C4-2B (cell line): ENCODE data around the gene LRRC46.

ENCODE experiments used
- H3K27ac ChIP-seq: fragments of 450-650 bp; 2 replicates; pipeline ENCODE4 v1.5.1; 2017
- CTCF ChIP-seq: fragments of 450-650 bp; conservative IDR thresholded peaks from 2 replicates; pipeline ENCODE4 v1.5.1; 2017; ENCODE audit warnings: mild to moderate bottlenecking
- ZFX ChIP-seq: fragments of 450-650 bp; IDR thresholded peaks from 2 replicates; pipeline ENCODE4 v1.6.1; 2017

Gene LRRC46

GRCh38 chr17:47810200-47810821, 21.2 kb upstream of the LRRC46 start:
- peak overlapping the region; percentile 50 for H3K27ac ChIP-seq

GRCh38 chr17:47810901-47811635, 20.4 kb upstream of the LRRC46 start:
- TF ChIP-seq ZFX (no peak), CTCF (no peak)
- H3K27ac ChIP-seq: peak overlapping the region; percentile 50

More at GRCh38 chr17:47810200-47810821, 21.2 kb upstream of the LRRC46 start:
- TF ChIP-seq ZFX (no peak), CTCF (no peak)

- no peak for TF ChIP-seq CTCF
- TF ChIP-seq ZFX: no peak
- peak overlapping the region; percentile 50; the same call in 1 of the 2 replicates for H3K27ac ChIP-seq
Observed at GRCh38 chr17:47811709-47812108, 19.8 kb upstream of the LRRC46 start.

- no peak overlapping the region for H3K27ac ChIP-seq
- no peak for TF ChIP-seq ZFX
- no peak for TF ChIP-seq CTCF
Observed at GRCh38 chr17:47812146-47812920, 19.1 kb upstream of the LRRC46 start.

GRCh38 chr17:47813077-47813476, 18.4 kb upstream of the LRRC46 start:
- TF ChIP-seq CTCF: no peak
- no peak for TF ChIP-seq ZFX
- no peak overlapping the region for H3K27ac ChIP-seq

GRCh38 chr17:47813512-47814031, 17.9 kb upstream of the LRRC46 start:
- no peak for TF ChIP-seq CTCF
- TF ChIP-seq ZFX: no peak

More at GRCh38 chr17:47813512-47814031, 17.9 kb upstream of the LRRC46 start:
- H3K27ac ChIP-seq: no peak overlapping the region
